IPS-NIHi7 (cell line): ENCODE results near the gene CASP6.

Source experiments
- DNase-seq: peaks from one replicate; pipeline ENCODE4 v3.0.0; 2012; ENCODE audit warnings: mixed read lengths; ENCODE audit errors: extremely low spot score

Gene CASP6

DNA sequence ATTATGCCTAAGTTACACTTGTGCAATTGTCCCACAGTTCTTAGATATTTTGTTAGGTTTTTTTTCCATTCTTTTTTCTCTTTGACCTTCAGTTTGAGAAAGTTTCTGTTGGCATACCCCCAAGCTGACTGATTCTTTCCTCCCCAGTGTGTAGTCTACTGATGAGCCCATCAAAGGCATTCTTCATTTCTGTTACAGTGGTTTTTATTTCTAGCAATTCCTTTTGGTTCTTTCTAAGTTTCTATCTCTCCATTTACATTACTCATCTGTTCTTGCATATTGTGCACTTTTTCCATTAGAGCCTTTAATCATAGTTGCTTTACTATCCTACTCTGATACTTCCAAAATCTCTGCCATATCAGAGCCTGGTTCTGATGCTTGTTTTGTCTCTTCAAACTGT, 31.9 kb downstream of the CASP6 start:
- DNase-seq: no peak

DNA sequence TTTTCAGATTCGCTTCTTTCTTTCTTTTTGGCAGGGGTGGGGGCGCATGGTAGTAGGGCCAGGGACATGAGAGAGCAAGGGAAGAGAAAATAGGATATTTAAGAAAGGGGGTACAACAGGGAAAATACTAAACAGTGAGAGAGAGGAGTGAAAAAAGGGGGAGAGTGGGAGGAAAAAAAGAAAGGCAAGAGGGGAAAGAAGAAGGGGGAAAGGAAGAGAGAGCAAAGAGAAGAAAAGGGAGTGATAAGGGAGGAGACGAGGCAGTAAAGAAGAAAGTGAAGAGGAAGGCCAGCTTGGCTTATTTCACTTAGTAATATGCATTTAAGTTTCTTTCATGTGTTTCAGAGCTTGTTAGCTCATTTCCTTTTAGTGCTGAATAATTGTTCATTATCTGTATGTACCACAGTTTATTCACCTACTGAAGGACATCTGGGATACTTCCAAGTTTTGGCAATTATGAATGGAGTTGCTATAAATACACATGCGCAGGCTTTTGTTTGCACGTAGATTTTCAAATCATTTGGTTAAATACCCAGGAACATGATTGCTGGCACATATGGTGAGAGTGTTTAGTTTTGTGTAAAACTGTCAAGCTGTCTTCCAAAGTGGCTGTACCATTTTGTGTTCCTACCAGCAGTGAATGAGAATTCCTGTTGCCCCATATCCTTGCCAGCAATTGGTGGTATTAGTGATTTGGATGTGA, 37.3 kb downstream of the CASP6 start:
- DNase-seq: no peak

DNA sequence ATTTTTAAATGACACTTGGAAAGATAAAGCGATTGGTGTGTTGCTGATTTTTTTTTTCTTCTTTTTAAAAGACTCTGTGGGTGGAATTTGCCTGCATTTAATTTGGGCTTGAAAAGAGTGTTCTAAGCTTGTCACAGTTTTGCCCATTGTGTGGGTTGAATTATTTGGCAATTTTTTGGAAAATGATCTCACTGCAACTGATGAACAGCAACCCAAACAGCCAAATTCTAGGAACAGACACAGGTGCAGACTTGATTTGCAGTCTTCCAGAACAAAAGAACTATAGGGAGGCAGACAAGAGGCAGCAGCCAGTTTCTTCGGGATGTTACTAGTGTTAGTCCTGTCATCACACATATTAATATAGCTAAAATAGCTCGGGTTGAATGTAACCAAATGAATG, 40.5 kb downstream of the CASP6 start:
- DNase-seq: no peak

DNA sequence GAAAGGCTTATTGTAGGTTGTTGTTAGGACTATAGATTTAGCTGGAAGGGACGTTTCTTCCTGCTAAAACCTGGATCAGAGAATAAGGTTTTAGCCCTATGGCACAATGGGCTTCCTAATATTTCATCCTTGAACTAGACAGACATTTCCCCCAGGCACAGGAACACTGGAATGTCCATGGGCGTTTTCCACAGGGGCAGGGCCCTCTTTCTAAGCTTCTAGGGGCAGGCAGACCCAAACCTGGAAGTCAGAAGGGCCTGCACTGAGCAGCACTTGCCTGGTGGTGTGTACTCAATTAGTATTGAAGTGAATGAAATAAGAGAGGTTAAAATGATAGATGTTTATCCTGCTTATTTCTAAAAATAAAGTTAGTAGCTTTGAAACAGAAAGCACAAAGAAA, 41.1 kb downstream of the CASP6 start:
- no peak for DNase-seq

DNA sequence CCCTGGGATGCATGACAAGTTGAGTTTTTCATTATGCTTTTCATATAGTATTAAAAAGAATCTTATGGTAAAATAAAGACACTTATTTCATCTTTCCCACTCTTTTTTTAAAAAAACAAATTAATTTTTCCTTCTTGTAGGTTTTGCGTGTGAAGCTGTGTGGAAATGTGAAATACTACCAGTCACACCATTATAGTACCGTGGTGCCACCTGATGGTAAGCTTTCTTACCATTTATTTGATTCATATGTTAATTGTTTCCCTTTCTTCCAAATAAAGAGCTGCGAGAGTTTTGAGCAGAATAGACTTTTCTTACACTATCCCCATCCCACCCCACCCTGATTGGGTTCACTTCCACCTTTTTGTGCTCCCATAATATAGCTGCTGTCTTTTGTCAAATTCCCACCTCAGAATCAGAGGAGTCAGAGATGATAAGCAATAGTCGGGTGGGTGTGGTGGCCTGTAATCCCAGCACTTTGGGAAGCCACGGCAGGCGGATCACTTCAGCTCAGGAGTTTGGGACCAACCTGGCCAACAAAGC, 44.3 kb downstream of the CASP6 start:
- DNase-seq: no peak

DNA sequence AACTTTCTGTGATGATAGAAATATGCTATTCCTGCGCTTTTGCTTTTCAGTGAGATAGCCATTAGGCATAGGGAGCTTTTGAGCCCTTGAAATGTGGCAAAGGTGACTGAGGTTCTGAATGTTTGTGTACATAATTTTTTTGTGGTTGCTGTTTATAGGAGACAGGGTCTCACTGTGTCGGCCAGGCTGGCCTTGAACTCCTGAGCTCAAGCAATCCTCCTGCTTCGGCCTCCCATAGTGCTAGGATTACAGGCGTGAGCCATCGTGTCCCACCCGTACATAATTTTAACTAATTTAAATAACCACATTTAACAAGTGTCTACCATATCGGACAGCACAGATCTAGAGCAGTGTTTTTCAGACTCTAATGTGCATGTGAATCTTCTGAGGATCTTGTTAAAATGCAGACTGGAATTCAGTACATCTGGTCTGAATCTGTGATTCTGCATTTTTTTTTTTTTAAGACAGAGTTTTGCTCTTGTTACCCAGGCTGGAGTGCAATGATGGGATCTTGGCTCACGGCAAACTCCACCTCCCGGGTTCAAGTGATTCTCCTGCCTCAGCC, 45.3 kb downstream of the CASP6 start:
- no peak for DNase-seq

DNA sequence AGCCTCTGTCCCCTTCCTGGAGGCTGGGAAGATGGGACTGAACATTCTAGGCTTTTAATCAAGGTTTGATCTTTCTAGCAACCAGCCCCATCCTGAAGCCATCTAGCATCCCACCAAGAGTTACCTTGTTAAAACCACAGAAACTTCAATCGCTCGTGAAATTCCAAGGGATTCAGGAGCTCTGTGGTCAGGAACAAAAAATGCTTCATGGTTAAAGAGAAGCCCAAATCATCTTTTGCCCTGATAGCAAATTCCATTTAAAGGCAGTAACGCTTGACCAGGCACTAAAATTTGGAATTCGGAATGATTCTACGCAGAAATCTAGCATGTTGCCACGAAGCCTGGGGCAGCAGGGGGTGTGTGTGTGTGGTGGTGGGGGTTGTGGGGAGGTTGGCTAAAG, 47.8 kb downstream of the CASP6 start:
- DNase-seq: no peak

DNA sequence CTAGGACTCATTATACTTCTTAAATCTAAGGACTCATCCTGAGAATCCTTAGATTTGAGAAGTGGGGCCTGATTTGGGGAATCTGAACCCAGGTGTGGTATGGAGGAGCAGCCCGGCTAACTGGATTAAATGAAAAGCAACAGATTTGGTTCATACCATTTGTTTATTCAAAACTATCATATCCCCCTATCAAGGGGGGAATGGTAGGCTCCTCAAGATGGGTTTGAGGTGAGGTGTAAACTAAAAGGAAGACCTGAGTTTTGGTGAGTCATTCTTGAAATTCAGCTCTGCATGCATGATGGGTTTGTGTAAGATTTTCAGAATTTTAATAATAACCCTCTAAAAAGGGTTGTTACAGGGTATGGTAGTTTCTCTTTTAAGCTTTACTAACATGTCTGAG, 53.4 kb downstream of the CASP6 start:
- no peak for DNase-seq

DNA sequence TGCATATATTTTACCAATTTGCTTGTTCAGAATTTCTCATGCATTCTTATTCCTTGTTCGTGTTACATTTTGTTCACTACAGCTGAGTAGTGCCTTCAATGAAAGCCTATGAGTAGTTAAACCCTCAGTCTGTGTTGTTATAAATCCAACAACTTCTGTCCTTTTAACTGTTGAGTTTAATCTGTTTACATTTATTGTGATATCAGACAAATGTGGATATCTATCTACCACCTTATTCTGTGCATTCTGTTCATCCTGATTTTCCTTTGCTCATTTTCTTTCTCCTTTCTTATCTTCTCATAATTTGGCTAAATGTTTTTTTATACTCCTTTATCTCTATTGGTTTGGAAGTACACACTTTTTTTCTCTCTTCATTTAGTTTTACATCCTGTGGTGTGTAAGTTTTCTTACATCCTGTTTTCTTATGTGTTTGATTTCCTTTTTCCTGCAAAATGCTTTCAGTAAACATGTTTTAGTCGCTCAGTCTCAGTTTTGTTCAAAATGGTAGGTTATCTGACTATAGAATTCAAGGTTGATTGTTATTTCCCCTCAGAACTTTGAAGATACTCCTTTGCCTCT, 54.2 kb downstream of the CASP6 start:
- no peak for DNase-seq

DNA sequence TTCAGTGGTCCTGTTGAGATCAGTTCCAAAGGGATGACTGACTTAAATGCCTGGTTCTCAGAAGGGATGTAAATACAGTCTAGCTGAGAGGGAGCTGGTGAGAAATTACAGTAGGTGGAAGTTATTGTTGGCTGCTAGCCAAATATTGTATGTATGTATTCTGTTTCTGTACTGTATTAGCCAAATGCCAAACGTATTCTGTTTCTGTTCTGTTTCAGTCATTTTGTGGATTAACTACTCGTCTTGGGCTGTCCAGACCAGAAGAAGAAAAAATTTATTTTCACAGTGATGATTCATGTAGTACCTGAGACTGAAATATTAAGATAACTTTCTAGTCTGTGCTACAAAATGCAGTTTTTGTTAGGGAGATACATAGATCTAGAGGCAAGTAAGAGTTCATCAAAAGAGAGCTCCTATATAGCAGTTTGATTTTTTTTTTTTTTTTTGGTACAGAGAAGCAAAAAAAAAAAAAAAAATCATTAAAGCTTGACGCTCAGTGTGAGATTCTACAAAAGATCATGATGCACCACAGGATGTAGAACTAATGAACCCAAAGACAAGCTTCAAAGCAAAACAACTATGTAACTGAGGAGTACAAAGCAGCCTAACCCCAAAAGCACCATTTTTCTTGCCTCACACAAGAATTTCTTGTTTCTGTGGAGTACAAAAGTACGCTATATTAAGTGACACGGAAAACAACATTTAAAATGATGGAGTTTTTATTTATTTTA, 54.8 kb downstream of the CASP6 start:
- DNase-seq: no peak

DNA sequence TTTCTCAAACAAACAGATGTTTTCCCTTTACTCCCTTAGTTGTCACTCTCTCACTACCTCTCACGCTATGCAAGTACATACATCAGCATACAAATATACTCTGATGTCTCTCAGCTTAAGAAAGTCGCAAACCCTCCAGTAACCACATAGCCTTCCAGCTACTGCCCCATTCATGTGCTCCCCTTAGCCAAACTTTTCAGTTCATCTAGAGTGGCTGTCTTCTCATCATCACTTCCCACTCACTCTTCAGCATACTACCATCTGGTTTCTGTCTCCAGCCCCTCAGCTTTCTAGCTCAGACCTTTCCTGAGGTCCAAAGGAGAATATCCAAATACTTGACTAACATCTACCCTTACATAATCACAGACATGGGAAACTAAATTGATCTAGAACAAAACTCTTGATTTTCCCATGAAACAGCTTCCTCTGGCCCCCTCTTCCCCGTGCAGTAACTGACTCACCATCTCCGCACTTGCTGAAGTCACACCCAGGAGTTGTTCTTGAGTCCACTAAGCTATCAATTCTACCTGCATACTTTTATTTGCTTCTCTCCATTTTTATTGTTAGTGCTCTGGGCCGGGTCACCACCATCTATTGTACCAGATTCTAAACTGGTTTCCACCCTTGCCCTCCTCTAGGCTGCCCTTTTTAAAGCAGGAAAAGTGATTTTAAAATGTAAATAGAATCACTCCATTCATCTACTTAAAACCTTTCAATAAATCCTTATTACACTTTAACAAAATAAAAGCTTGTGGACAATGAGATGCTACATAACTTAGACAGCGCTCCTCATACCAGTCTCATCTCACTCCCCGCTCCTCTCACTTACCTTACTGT, 57.2 kb downstream of the CASP6 start:
- DNase-seq: no peak

DNA sequence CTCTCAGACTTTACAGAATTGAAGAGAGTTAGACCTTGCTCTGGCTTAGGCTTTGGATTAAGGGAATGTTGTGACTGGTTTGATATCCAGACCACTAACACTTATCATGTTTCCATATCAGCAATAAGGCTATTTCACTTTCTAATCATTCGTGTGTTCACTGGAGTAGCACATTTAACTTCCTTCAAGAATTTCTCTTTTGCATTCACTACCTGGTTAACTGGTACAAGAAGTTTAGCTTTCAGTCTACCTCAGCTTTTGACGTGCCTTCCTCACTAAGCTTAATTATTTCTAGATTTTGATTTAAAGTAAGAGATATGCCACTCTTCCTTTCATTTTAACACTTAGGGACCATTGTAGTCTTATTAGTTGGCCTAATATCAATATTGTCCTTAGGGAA, 62.6 kb downstream of the CASP6 start:
- no peak for DNase-seq
